Spleen (tissue), 11 donors: ENCODE data around the gene SNRPA. TPM values are rescaled to one million over a fixed set of nuclear protein-coding genes. Genes with fewer than 3 reads are reported as not detected.

Source experiments
- DNase-seq: peaks from one replicate; pipeline ENCODE4 v3.0.0-alpha.2; 2020
- H3K27ac ChIP-seq, 8 donors: fragments of 200-600 bp; sonication (generic) in 7 of 8; 1 replicate in 4 of 8; 2 replicates in 4 of 8; pipeline versions ENCODE4 v1.5.0 to v1.8.0; 2016 to 2021; ENCODE audit warnings: inconsistent platforms in 4 of 8, mild to moderate bottlenecking in 4 of 8, moderate library complexity in 1 of 8
- H3K27me3 ChIP-seq, 7 donors: fragments of 200-600 bp; sonication (generic) in 6 of 7; replicated peaks in 1 of 7; 1 replicate in 4 of 7; 2 replicates in 3 of 7; pipeline versions ENCODE4 v1.5.0 to v1.8.0; 2016 to 2021; ENCODE audit warnings: inconsistent platforms in 3 of 7, mild to moderate bottlenecking in 1 of 7
- H3K36me3 ChIP-seq, 6 donors: fragments of 200-600 bp; sonication (generic) in 5 of 6; 1 replicate in 4 of 6; 2 replicates in 2 of 6; pipeline versions ENCODE4 v1.5.0 to v1.8.0; 2016 to 2021; ENCODE audit warnings: inconsistent platforms in 2 of 6
- H3K4me1 ChIP-seq, 6 donors: fragments of 200-600 bp; sonication (generic) in 5 of 6; 1 replicate in 3 of 6; 2 replicates in 3 of 6; pipeline versions ENCODE4 v1.5.0 to v1.8.0; 2016 to 2021; ENCODE audit warnings: inconsistent platforms in 3 of 6
- H3K4me3 ChIP-seq, 8 donors: fragments of 200-600 bp; sonication (generic) in 7 of 8; 1 replicate in 4 of 8; 2 replicates in 4 of 8; pipeline versions ENCODE4 v1.5.0 to v1.8.0; 2016 to 2021; ENCODE audit warnings: inconsistent platforms in 4 of 8, mild to moderate bottlenecking in 4 of 8, moderate library complexity in 2 of 8
- H3K9me3 ChIP-seq, 8 donors: fragments of 200-600 bp; sonication (generic) in 7 of 8; 1 replicate in 4 of 8; 2 replicates in 4 of 8; pipeline versions ENCODE4 v1.5.0 to v1.8.0; 2016 to 2021; ENCODE audit warnings: inconsistent platforms in 4 of 8
- POLR2A ChIP-seq, 3 donors: fragments of 450-650 bp; IDR thresholded peaks; one replicate each; pipeline ENCODE4 v1.5.1; 2017; ENCODE audit warnings: antibody characterized with exemption in 3 of 3, mild to moderate bottlenecking in 1 of 3
- POLR2AphosphoS5 ChIP-seq, 3 donors: sonication (generic); formaldehyde crosslinking; IDR thresholded peaks; one replicate each; pipeline ENCODE4 v1.5.1; 2017; ENCODE audit warnings: antibody characterized with exemption in 3 of 3
- WGBS, 5 donors: extraction: QIAGEN DNeasy Blood & Tissue Kit in 3 of 5; methylation state at CpG; one replicate each; pipeline versions ENCODE4 v1.1.5 to v1.1.7; 2013 to 2018; 5-methylcytosine and 5-hydroxymethylcytosine counted together
- intact Hi-C: fragments of 100-400 bp; cut with DNase I; formaldehyde crosslinking; loops from one replicate; pipeline ENCODE4 v1.15.0; 2023; ENCODE audit warnings: low total_unique reads
- polyA plus RNA-seq, 3 donors: library from polyadenylated mRNA; stranded (reverse); fragments of 200-250 nt; gene quantifications; one replicate each; pipeline ENCODE4 v1.2.1, GENCODE V29; 2013
- total RNA-seq, 7 donors: library from RNA; depleted of rRNA in 3 of 7; stranded (reverse); fragments of >200 nt in 3 of 7; fragmentation: NEBNext Ultra II Directional in 4 of 7; extraction: Animal tissue kit (Norgen Biotek cat#: 25700) in 4 of 7; gene quantifications; one replicate each; pipeline versions ENCODE4 v1.1.0 to v1.2.1, GENCODE V29; 2016 to 2021
- TF ChIP-seq, protein P1 (sequence below), 11 experiments: fragments of 200-600 bp in 7 of 11; fragments of 450-650 bp in 4 of 11; sonication (generic) in 4 of 11; IDR thresholded peaks in 8 of 11; conservative IDR thresholded peaks in 3 of 11; 1 replicate in 7 of 11; 2 replicates in 4 of 11; pipeline versions ENCODE4 v1.4.0 to v1.8.0; 2016 to 2021; ENCODE audit warnings: antibody characterized with exemption in 11 of 11, inconsistent platforms in 4 of 11, mild to moderate bottlenecking in 1 of 11
- donor health status: healthy with polysubstance abuse.
- donor health status: DM: no; HTN: no; CAD: no; lungs with moderate emphysema.
- donor health status: DM: no; HTN: no; CAD: no.
- donor health status: Bipolar disorder and iron deficiency.
- donor health status: healthy.
- donor health status: DM: no; HTN: no; CAD: no.
- donor health status: DM: yes; HTN: yes; CAD: no.

Gene SNRPA
- total and polyA plus RNA-seq, 10 donors = 52.9 to 76.9 (median 64.1) TPM

DNA sequence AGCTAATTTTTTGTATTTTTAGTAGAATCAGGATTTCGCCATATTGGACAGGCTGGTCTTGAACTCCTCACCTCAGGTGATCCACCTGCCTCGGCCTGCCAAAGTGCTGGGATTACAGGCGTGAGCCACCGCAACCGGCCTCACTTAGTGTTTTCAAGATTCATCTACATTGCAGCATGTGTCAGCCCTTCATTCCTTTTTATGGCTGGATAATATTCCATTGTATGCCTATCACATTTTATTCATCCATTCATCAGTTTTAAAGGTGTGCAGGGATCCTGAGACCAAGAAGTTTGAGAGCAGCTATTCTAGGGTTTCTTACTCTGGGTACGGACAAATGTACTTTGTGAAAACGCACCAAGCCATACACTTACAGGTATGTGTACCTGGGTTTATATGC, 43.4 kb upstream of the SNRPA start:
- no peak for DNase-seq
- TF ChIP-seq POLR2A (IDR thresholded peaks at IDR 0.05) (no peak), POLR2AphosphoS5 (IDR thresholded peaks at IDR 0.05) (no peak)
- TF ChIP-seq, protein P1, sequence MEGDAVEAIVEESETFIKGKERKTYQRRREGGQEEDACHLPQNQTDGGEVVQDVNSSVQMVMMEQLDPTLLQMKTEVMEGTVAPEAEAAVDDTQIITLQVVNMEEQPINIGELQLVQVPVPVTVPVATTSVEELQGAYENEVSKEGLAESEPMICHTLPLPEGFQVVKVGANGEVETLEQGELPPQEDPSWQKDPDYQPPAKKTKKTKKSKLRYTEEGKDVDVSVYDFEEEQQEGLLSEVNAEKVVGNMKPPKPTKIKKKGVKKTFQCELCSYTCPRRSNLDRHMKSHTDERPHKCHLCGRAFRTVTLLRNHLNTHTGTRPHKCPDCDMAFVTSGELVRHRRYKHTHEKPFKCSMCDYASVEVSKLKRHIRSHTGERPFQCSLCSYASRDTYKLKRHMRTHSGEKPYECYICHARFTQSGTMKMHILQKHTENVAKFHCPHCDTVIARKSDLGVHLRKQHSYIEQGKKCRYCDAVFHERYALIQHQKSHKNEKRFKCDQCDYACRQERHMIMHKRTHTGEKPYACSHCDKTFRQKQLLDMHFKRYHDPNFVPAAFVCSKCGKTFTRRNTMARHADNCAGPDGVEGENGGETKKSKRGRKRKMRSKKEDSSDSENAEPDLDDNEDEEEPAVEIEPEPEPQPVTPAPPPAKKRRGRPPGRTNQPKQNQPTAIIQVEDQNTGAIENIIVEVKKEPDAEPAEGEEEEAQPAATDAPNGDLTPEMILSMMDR (IDR thresholded peaks at IDR 0.05 in 8 of 11, conservative IDR thresholded peaks at IDR 0.05 in 3 of 11) = no peak
- Histone ChIP-seq H3K4me1 (peaks cover 0 to 11% (median 0%) of the 10 kb centered on the region in 6 donors), H3K9me3 (no peaks in the 10 kb centered on the region), H3K27me3 (no peaks in the 10 kb centered on the region), H3K27ac (no peak overlapping the region), H3K36me3 (peaks cover 0 to 100% (median 67%) of the 10 kb centered on the region in 6 donors), H3K4me3 (no peak overlapping the region)
- 93 to 100% (median 95%) methylated on average over 7 of the region's 7 CpGs for WGBS, 5 donors
- intact Hi-C loops = no loop called here

DNA sequence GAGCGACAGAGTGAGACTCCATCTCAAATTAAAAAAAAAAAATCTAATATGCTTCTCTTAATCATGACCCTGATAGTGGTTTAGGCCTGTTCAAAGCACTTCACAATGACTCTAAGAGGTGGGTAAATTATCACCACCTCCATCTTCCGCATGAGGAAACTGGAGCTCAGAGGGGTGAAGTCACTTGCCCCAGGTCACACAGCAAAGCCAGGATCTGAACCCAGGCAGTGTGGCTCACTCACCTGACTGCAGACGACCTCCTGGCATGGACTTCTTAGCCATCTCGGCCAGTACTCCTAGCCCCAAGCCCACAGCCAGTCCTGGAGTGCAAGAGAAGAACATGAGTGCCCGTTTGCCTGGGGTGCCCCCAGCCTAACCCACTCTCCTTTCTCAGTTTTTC, 41.2 kb upstream of the SNRPA start:
- Histone ChIP-seq H3K9me3 (no peaks in the 10 kb centered on the region), H3K36me3 (peaks cover 0 to 85% (median 49%) of the 10 kb centered on the region in 6 donors), H3K4me3 (no peak overlapping the region), H3K4me1 (peaks cover 5 to 33% (median 10%) of the 10 kb centered on the region in 6 donors), H3K27ac (no peak overlapping the region), H3K27me3 (no peaks in the 10 kb centered on the region)
- TF ChIP-seq POLR2A (IDR thresholded peaks at IDR 0.05) (no peak), POLR2AphosphoS5 (IDR thresholded peaks at IDR 0.05) (no peak)
- TF ChIP-seq, protein P1 (IDR thresholded peaks at IDR 0.05 in 8 of 11, conservative IDR thresholded peaks at IDR 0.05 in 3 of 11) = no peak
- WGBS, 5 donors = 92 to 95% (median 94%) methylated on average over 5 of the region's 5 CpGs
- intact Hi-C loops = loop anchor here (5.0 kb wide), 1 partner anchor 82 kb away; no protein-coding TSS in a partner anchor
- no peak for DNase-seq

DNA sequence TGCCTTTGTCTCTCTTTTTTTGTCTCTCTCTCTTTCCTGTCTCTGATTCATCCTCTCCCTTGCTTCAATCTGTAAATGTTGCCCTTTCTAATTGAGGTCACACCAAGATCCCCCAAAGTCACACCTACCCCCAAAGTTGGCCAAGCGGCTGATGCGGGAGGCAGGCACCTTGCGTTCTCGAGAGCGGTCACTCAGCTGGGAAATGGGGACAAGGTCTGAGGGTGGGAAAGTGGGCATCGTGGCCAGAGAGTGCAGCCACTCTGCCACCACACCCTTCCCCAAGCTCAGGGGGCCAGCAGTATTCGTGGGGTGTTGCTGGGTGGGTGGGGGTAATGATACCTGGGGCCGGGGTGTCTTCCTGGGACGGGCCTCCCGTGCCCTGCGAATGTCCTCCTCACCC, 37.1 kb upstream of the SNRPA start:
- TF ChIP-seq, protein P1 (IDR thresholded peaks at IDR 0.05 in 8 of 11, conservative IDR thresholded peaks at IDR 0.05 in 3 of 11) = no peak
- H3K4me1 ChIP-seq = peaks cover 27 to 69% (median 43%) of the 10 kb centered on the region in 6 donors
- H3K27me3 ChIP-seq = no peaks in the 10 kb centered on the region
- H3K36me3 ChIP-seq = peaks cover 0 to 44% (median 23%) of the 10 kb centered on the region in 6 donors
- H3K27ac ChIP-seq = peak overlapping the region in 5 of 8 donors; percentile 85 to 96 (median 94)
- WGBS, 5 donors = 82 to 92% (median 87%) methylated on average over 10 to 11 of the region's 11 CpGs
- H3K9me3 ChIP-seq = no peaks in the 10 kb centered on the region
- H3K4me3 ChIP-seq = peak overlapping the region in 5 of 8 donors; percentile 43 to 84 (median 71)
- DNase-seq = peak; percentile 71
- intact Hi-C loops = loop anchor here (5.0 kb wide), 1 partner anchor 78 kb away; no protein-coding TSS in a partner anchor

DNA sequence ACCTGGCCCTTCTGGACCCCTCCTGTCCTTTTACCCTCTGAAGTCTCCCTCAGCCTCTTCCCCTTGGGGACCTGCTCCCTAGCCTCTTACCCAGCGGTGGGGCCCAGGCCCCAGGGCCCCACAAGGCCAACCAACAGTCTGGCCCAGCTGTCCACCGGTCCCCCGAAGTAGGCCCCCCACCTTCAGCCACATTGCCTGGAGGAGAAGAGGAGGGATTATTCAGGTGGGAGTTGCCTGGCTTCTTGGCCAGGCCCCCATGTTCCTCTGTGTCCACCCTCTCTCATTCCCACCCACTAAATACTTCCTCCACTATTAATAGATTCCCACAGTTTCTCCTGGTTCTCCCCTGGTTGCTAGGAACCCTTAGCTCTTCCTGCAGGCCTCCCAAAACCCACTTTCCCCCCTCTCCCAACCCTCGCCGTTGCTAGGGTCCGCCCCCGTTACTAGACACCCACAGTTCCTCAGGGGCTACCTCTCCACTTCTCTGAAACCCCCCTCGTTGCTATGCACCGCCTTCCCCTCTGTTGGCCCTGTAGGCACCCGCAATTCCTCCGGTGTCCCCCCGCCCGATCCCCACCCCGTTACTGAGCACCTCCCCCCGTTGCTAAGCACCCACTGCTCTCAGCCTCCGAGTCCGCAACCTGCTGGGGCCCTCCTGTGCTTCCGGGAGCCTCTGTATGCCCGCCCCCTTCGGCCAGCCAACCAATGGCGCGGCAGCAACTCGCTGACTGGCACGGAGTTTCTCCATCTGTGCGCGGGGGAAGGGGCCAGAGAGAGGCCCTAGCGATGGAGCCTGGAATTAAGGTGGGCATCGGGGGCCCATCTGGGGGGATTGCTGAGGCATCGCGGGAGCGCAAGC, 36.3 kb upstream of the SNRPA start:
- intact Hi-C loops = loop anchor here (5.0 kb wide), 1 partner anchor 78 kb away; no protein-coding TSS in a partner anchor
- H3K4me1 ChIP-seq = peaks cover 32 to 76% (median 50%) of the 10 kb centered on the region in 6 donors

More for the DNA sequence above, 36.3 kb upstream of the SNRPA start:
- no peaks in the 10 kb centered on the region for H3K9me3 ChIP-seq
- TF ChIP-seq POLR2A (IDR thresholded peaks at IDR 0.05) (no peak), POLR2AphosphoS5 (IDR thresholded peaks at IDR 0.05) (peak; percentile 49 to 81 (median 73))
- TF ChIP-seq, protein P1 (IDR thresholded peaks at IDR 0.05 in 8 of 11, conservative IDR thresholded peaks at IDR 0.05 in 3 of 11) = peak in 2 of 11 experiments; percentile 17 to 20
- 2 to 5% (median 3%) methylated on average over 31 of the region's 31 CpGs for WGBS, 5 donors
- peaks cover 0 to 36% (median 17%) of the 10 kb centered on the region in 6 donors for H3K36me3 ChIP-seq
- H3K4me3 ChIP-seq = peak overlapping the region; percentile 33 to 84 (median 70)
- peak overlapping the region; percentile 78 to 96 (median 92) for H3K27ac ChIP-seq
- DNase-seq = peak; percentile 98
- no peaks in the 10 kb centered on the region for H3K27me3 ChIP-seq
